ENCODE data around the gene TLE1. TPM values are rescaled to one million over a fixed set of nuclear protein-coding genes. Genes with fewer than 3 reads are reported as not detected.

The TLE1 gene
- total and polyA plus RNA-seq, 4 donors = 57.0 to 69.9 (median 64.3) TPM

DNA sequence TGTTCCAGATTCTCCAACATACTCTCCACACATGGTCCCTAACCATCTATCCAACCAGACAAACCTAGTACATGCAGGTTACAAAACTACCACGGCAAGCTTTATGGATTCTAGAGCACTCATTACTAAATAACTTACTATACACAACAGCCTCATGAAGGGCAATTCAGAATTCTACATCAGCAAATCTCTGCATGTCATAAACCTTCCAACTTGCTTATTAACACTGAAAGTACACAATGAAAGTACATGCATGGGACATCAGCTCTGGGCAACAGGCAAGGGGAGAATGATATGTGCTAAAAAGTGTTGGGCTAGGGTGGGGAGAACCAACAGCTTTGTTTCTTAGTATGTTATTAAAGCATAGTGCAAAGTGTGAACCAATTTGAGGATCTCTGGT is 70.4 kb downstream of the TLE1 start:
- 100% methylated on average over 1 of the region's 1 CpG for WGBS (ENCODE audit: insufficient coverage)
- Histone ChIP-seq H3K4me3 (ENCODE audit: low read depth, low read length) (no peak overlapping the region), H3K36me3 (ENCODE audit: control insufficient read depth, insufficient read depth, low read length) (peaks cover 2% of the 10 kb centered on the region), H3K27me3 (ENCODE audit: control insufficient read depth, insufficient read depth, low read length) (no peaks in the 10 kb centered on the region), H3K4me1 (ENCODE audit: control insufficient read depth, insufficient read depth, low read length) (peaks cover 22% of the 10 kb centered on the region), H3K27ac (ENCODE audit: low read depth, low read length) (peak overlapping the region; percentile 29), H3K9me3 (ENCODE audit: control insufficient read depth, insufficient read depth, low read length) (no peaks in the 10 kb centered on the region)
- no peak for DNase-seq (ENCODE audit: low read depth in 4 of 6, low spot score in 6 of 6)

DNA sequence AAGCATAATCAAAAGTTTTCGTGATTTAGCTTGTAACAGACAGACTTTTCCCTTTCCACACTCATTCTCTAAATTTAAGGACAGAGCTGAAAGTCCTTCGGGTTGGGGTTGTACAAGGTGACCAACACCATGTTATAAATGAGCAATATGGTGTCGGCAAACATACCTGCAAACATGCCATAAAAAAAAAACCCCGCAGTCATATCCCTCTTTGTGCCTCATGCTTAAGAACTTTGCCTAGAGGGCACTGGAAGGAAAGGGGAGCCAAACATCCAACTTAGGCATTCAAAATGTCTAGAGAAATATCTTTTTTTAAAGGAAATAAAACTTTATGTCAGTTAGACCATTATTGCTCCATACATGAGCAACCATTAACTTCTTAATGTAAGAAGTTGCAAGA is 73.2 kb downstream of the TLE1 start:
- peaks cover 19% of the 10 kb centered on the region for H3K4me1 ChIP-seq (ENCODE audit: control insufficient read depth, insufficient read depth, low read length)
- no peaks in the 10 kb centered on the region for H3K27me3 ChIP-seq (ENCODE audit: control insufficient read depth, insufficient read depth, low read length)
- H3K27ac ChIP-seq (ENCODE audit: low read depth, low read length) = no peak overlapping the region
- WGBS (ENCODE audit: insufficient coverage) = no CpG with 5 or more reads among the region's 4 CpGs
- DNase-seq (ENCODE audit: low read depth in 4 of 6, low spot score in 6 of 6) = no peak
- no peaks in the 10 kb centered on the region for H3K9me3 ChIP-seq (ENCODE audit: control insufficient read depth, insufficient read depth, low read length)
- no peak overlapping the region for H3K4me3 ChIP-seq (ENCODE audit: low read depth, low read length)
- H3K36me3 ChIP-seq (ENCODE audit: control insufficient read depth, insufficient read depth, low read length) = peaks cover 16% of the 10 kb centered on the region

DNA sequence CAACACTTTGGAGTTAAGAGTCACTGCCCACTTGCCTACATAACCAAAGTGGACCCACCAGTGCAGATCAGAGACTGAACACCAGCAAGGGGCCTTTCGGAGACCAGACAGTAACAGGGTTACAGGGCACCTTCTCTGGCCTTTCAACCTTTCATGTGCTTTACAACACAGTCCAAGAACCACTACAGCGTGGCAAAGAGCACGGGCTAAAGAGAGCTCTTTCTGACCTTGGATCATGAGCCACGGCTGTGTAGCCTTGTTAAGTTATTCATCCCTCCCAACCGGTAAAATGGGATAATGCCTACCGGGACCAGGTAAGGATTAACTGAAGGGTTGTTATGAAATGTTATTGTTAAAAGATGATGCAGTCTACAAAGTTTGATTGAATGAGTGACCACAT is 75.0 kb downstream of the TLE1 start:
- Histone ChIP-seq H3K4me3 (ENCODE audit: low read depth, low read length) (no peak overlapping the region), H3K27me3 (ENCODE audit: control insufficient read depth, insufficient read depth, low read length) (no peaks in the 10 kb centered on the region), H3K9me3 (ENCODE audit: control insufficient read depth, insufficient read depth, low read length) (no peaks in the 10 kb centered on the region), H3K27ac (ENCODE audit: low read depth, low read length) (peak overlapping the region; percentile 69), H3K4me1 (ENCODE audit: control insufficient read depth, insufficient read depth, low read length) (peaks cover 18% of the 10 kb centered on the region), H3K36me3 (ENCODE audit: control insufficient read depth, insufficient read depth, low read length) (peaks cover 19% of the 10 kb centered on the region)
- whole genome bisulfite sequencing (ENCODE audit: insufficient coverage) = 93% methylated on average over 5 of the region's 6 CpGs
- DNase-seq (ENCODE audit: low read depth in 4 of 6, low spot score in 6 of 6) = no peak

DNA sequence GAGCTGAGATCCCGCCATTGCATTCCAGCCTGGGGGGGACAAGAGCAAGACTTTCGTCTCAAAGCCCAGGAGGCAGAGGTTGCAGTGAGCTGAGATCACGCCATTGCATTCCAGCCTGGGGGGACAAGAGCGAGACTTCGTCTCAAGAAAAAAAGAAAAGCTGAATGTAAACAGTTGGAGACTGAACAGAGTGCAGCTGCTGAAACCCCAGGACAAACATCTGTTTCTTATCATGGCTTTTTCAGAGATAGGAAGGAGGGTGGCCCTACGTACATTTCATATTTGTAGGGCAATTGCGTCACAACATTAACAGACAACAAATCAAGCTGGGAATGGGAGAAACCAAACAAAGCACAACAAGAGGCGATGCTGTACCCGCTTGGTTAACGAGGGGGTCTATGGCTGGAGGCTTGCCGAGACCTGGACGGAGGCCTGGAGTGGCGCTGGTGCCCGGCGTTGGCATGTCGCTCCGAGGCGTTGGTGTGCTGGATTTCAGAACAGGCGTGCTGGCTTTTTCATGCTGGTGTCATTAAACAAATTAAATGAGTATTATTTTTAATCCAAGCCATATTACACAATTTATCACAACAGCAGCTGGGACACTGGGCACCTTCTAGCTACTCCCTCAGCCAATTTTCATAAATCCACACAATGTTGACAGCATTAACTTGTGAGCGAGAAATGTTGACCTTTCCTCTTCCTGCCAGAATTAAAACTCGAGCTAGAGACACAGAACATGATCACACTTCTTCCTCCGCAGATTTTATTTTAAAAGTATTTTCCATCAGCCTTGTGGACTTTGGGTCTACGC is 76.1 kb downstream of the TLE1 start:
- peaks cover 24% of the 10 kb centered on the region for H3K36me3 ChIP-seq (ENCODE audit: control insufficient read depth, insufficient read depth, low read length)
- DNase-seq (ENCODE audit: low read depth in 4 of 6, low spot score in 6 of 6) = peak in 3 of 6 donors; percentile 25 to 83 (median 55)
- no peaks in the 10 kb centered on the region for H3K27me3 ChIP-seq (ENCODE audit: control insufficient read depth, insufficient read depth, low read length)
- peaks cover 18% of the 10 kb centered on the region for H3K4me1 ChIP-seq (ENCODE audit: control insufficient read depth, insufficient read depth, low read length)
- H3K27ac ChIP-seq (ENCODE audit: low read depth, low read length) = peak overlapping the region; percentile 62
- 52% methylated on average over 6 of the region's 23 CpGs for WGBS (ENCODE audit: insufficient coverage)
- no peak overlapping the region for H3K4me3 ChIP-seq (ENCODE audit: low read depth, low read length)
- H3K9me3 ChIP-seq (ENCODE audit: control insufficient read depth, insufficient read depth, low read length) = no peaks in the 10 kb centered on the region

GRCh38 chr9:81611664-81612063 is 77.7 kb downstream of the TLE1 start:
- H3K4me1 ChIP-seq (ENCODE audit: control insufficient read depth, insufficient read depth, low read length) = peaks cover 18% of the 10 kb centered on the region

DNA sequence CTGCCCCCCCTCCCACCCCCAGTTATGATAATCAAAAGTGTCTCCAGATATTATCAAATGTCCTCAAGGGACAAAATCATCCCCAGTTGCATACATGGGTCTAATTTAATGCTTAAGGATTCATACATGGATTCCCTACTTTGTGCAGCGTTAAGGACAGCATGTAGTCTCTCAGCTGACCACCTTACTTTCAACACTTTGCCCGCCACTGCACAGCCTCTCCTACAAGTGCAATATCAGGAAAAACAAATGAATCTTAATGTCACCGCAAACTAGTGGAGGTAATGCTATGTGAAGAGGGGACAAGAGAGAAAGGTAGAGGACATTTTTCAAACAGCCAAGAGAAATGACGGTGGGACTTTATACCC is 78.6 kb downstream of the TLE1 start:
- Histone ChIP-seq H3K4me3 (ENCODE audit: low read depth, low read length) (no peak overlapping the region), H3K4me1 (ENCODE audit: control insufficient read depth, insufficient read depth, low read length) (peaks cover 18% of the 10 kb centered on the region), H3K27ac (ENCODE audit: low read depth, low read length) (no peak overlapping the region), H3K36me3 (ENCODE audit: control insufficient read depth, insufficient read depth, low read length) (peaks cover 24% of the 10 kb centered on the region), H3K9me3 (ENCODE audit: control insufficient read depth, insufficient read depth, low read length) (no peaks in the 10 kb centered on the region), H3K27me3 (ENCODE audit: control insufficient read depth, insufficient read depth, low read length) (no peaks in the 10 kb centered on the region)
- DNase-seq (ENCODE audit: low read depth in 4 of 6, low spot score in 6 of 6) = no peak
- 90% methylated on average over 2 of the region's 4 CpGs for WGBS (ENCODE audit: insufficient coverage)

More at GRCh38 chr9:81611664-81612063, 77.7 kb downstream of the TLE1 start:
- Histone ChIP-seq H3K36me3 (ENCODE audit: control insufficient read depth, insufficient read depth, low read length) (peaks cover 24% of the 10 kb centered on the region), H3K9me3 (ENCODE audit: control insufficient read depth, insufficient read depth, low read length) (no peaks in the 10 kb centered on the region), H3K4me3 (ENCODE audit: low read depth, low read length) (no peak overlapping the region), H3K27ac (ENCODE audit: low read depth, low read length) (no peak overlapping the region), H3K27me3 (ENCODE audit: control insufficient read depth, insufficient read depth, low read length) (no peaks in the 10 kb centered on the region)
- WGBS (ENCODE audit: insufficient coverage) = 94% methylated on average over 21 of the region's 23 CpGs
- no peak for DNase-seq (ENCODE audit: low read depth in 4 of 6, low spot score in 6 of 6)

GRCh38 chr9:81609782-81610739 is 79.3 kb downstream of the TLE1 start:
- DNase-seq (ENCODE audit: low read depth in 4 of 6, low spot score in 6 of 6) = peak in 1 of 6 donors; percentile 30
- H3K9me3 ChIP-seq (ENCODE audit: control insufficient read depth, insufficient read depth, low read length) = no peaks in the 10 kb centered on the region
- no peak overlapping the region for H3K27ac ChIP-seq (ENCODE audit: low read depth, low read length)
- H3K27me3 ChIP-seq (ENCODE audit: control insufficient read depth, insufficient read depth, low read length) = no peaks in the 10 kb centered on the region
- 70% methylated on average over 2 of the region's 8 CpGs for WGBS (ENCODE audit: insufficient coverage)
- H3K4me3 ChIP-seq (ENCODE audit: low read depth, low read length) = no peak overlapping the region
- H3K36me3 ChIP-seq (ENCODE audit: control insufficient read depth, insufficient read depth, low read length) = peaks cover 22% of the 10 kb centered on the region
- peaks cover 18% of the 10 kb centered on the region for H3K4me1 ChIP-seq (ENCODE audit: control insufficient read depth, insufficient read depth, low read length)

DNA sequence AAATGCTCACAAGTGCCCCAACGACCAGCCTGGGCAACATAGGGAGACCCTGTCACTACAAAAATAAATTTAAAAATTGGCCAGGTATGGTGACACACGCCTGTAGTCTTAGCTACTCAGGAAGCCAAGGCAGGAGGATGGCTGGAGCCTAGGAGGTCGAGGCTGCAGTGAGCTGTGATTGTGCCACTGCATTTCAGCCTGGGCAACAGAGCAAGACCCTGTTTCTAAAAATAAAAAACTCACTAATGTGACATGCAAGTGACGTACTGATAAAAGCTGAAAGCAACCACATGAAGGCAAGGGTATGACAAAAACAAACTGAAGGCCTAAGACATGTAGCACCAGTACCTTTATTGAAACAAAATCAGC is 81.1 kb downstream of the TLE1 start:
- no peak overlapping the region for H3K4me3 ChIP-seq (ENCODE audit: low read depth, low read length)
- peaks cover 21% of the 10 kb centered on the region for H3K36me3 ChIP-seq (ENCODE audit: control insufficient read depth, insufficient read depth, low read length)
- H3K27me3 ChIP-seq (ENCODE audit: control insufficient read depth, insufficient read depth, low read length) = no peaks in the 10 kb centered on the region
- H3K4me1 ChIP-seq (ENCODE audit: control insufficient read depth, insufficient read depth, low read length) = peaks cover 12% of the 10 kb centered on the region
- no peaks in the 10 kb centered on the region for H3K9me3 ChIP-seq (ENCODE audit: control insufficient read depth, insufficient read depth, low read length)
- no peak overlapping the region for H3K27ac ChIP-seq (ENCODE audit: low read depth, low read length)
- DNase-seq (ENCODE audit: low read depth in 4 of 6, low spot score in 6 of 6) = no peak
- WGBS (ENCODE audit: insufficient coverage) = 93% methylated on average over 4 of the region's 4 CpGs

DNA sequence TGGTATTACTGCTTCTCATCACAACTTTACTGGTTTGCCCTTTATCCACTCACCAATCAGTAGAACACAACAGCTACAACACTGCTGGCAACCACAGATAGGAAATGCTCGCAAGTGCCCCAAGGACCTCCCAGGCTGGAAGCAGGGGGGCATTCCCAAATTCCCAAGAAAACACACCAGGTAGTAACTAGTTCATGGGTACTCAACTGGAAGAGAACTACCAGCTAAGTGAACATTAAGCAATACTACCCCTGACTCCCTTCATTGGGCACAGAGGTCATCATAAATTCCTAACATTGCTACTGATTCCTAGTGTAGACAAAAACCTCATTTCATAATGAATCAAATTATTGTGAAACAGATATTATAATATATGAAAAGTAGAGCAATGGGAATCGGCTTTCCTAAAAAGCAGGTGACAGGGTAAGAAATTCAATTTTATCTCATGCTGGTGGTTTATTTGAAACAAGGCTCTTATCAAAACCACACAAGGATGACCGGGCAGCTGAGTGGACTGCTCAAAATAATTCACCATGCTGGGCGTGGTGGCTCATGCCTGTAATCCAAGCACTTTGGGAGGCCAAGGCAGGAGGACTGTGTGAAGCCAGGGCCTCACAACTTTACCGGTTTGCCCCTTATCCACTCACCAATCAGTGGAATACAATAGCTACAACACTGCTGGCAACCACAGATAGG is 81.6 kb downstream of the TLE1 start:
- Histone ChIP-seq H3K27ac (ENCODE audit: low read depth, low read length) (no peak overlapping the region), H3K4me1 (ENCODE audit: control insufficient read depth, insufficient read depth, low read length) (peaks cover 8% of the 10 kb centered on the region), H3K36me3 (ENCODE audit: control insufficient read depth, insufficient read depth, low read length) (peaks cover 17% of the 10 kb centered on the region)

More for the DNA sequence above, 81.6 kb downstream of the TLE1 start:
- no peaks in the 10 kb centered on the region for H3K9me3 ChIP-seq (ENCODE audit: control insufficient read depth, insufficient read depth, low read length)
- DNase-seq (ENCODE audit: low read depth in 4 of 6, low spot score in 6 of 6) = no peak
- no peak overlapping the region for H3K4me3 ChIP-seq (ENCODE audit: low read depth, low read length)
- no peaks in the 10 kb centered on the region for H3K27me3 ChIP-seq (ENCODE audit: control insufficient read depth, insufficient read depth, low read length)
- 75% methylated on average over 4 of the region's 5 CpGs for WGBS (ENCODE audit: insufficient coverage)

Measured in spinal cord (tissue), 10 donors.